Measurements from ENCODE around the gene CREB3L4.
A peak's percentile ranks its signal among the peaks of the same experiment; 100 is the strongest.
"Not testable (repeated sequence)": the region's sequence is repeated elsewhere in the genome, so short reads cannot be mapped to it uniquely, and the experiment has no call there.

CREB3L4 gene

DNA sequence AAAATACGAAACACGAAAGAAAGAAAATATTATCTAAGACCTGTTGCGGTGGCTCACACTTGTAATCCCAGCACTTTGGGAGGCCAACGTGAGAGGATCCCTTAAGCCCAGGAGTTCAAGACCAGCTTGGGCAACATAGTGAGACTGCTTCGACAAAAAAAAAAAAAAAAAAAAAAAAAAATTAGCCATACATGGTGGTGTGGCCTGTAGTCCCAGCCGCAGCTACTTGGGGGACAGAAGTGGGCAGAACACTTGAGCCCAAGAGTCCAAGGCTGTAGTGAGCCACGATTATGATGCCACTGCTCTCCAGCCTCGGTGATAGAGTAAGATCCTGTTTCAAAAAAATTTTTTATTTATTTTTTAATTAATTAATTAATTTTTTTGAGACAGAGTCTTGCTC lies 19.9 kb downstream of the CREB3L4 start:
- no peak overlapping the region for H3K4me3 ChIP-seq (ENCODE audit: low read depth, low read length)
- TF ChIP-seq, protein P1, sequence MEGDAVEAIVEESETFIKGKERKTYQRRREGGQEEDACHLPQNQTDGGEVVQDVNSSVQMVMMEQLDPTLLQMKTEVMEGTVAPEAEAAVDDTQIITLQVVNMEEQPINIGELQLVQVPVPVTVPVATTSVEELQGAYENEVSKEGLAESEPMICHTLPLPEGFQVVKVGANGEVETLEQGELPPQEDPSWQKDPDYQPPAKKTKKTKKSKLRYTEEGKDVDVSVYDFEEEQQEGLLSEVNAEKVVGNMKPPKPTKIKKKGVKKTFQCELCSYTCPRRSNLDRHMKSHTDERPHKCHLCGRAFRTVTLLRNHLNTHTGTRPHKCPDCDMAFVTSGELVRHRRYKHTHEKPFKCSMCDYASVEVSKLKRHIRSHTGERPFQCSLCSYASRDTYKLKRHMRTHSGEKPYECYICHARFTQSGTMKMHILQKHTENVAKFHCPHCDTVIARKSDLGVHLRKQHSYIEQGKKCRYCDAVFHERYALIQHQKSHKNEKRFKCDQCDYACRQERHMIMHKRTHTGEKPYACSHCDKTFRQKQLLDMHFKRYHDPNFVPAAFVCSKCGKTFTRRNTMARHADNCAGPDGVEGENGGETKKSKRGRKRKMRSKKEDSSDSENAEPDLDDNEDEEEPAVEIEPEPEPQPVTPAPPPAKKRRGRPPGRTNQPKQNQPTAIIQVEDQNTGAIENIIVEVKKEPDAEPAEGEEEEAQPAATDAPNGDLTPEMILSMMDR (IDR thresholded peaks at IDR 0.05; ENCODE audit: control insufficient read depth, extremely low read depth, insufficient read depth), result no peak
- DNase-seq (ENCODE audit: low read depth), result no peak

GRCh38 chr1:153990468-153991150 lies 22.9 kb downstream of the CREB3L4 start, which contains the start of gene RPS27:
Gene RPS27, plus strand, starts transcription at chr1:153990762. Its CDS starts 35 bp downstream, at chr1:153990797.
- DNase-seq (ENCODE audit: low read depth), result peak; percentile 98
- H3K4me3 ChIP-seq (ENCODE audit: low read depth, low read length), result peak within 1 kb of the TSS; percentile 83
- TF ChIP-seq, protein P1 (IDR thresholded peaks at IDR 0.05; ENCODE audit: control insufficient read depth, extremely low read depth, insufficient read depth), result no peak

DNA sequence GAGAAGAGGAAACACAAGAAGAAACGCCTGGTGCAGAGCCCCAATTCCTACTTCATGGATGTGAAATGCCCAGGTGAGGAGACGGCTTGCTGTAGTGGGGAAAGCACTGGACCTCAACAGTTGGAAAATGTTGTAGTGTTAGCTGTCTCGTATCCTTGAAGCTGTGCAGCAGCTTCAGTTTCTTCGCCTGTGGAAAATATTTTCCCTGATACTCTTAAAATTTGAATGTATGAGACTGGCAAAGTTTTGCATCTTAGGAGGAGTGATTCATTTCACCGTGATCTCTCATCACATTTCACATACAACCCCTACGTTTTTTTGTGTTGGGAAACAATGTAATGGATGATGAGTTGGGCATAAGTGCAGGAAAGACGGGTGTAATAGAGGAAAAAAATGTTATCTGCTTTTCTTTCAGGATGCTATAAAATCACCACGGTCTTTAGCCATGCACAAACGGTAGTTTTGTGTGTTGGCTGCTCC lies 23.5 kb downstream of the CREB3L4 start:
- DNase-seq (ENCODE audit: low read depth), result no peak
- TF ChIP-seq, protein P1 (IDR thresholded peaks at IDR 0.05; ENCODE audit: control insufficient read depth, extremely low read depth, insufficient read depth), result no peak

DNA sequence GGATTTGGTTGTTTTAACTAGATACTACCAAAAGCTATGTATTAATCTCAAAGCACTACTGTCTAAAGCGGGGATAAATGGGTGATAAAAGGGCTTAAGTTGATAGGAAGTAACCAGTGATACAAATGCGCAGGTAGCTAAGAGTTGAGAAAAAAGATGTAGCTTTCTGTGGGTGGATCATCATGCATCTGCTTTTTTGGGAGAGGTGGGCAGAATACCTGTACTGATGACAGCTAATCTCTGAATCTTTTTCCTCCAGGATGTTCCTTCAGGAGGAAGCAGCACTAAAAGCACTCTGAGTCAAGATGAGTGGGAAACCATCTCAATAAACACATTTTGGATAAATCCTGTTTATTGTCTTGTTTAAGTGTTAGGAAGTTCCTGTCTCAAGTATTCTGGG lies 24.1 kb downstream of the CREB3L4 start:
- DNase-seq (ENCODE audit: low read depth), result no peak
- TF ChIP-seq, protein P1 (IDR thresholded peaks at IDR 0.05; ENCODE audit: control insufficient read depth, extremely low read depth, insufficient read depth), result no peak
- H3K4me3 ChIP-seq (ENCODE audit: low read depth, low read length), result peak overlapping the region; percentile 83

More for the DNA sequence above, 23.5 kb downstream of the CREB3L4 start:
- H3K4me3 ChIP-seq (ENCODE audit: low read depth, low read length), result peak overlapping the region; percentile 83

DNA sequence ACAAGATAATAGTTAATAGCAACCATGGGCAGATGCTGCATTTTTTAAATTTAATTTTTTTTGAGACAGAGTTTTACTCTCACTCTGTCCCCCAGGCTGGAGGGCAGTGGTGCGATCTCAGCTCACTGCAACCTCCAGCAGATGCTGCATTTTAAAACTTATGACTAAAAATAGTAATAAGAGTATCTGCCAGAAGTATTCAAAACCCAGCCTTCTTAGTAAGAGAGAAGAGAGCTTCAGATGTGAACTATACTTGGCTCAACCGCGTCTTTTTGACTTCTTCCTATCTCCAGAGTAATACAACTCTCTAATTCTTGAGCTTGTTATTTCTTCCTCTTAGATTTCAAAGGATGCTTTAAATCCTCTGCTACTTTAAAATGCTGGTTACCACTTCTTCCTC lies 27.5 kb downstream of the CREB3L4 start:
- TF ChIP-seq, protein P1 (IDR thresholded peaks at IDR 0.05; ENCODE audit: control insufficient read depth, extremely low read depth, insufficient read depth), result no peak
- DNase-seq (ENCODE audit: low read depth), result no peak
- H3K4me3 ChIP-seq (ENCODE audit: low read depth, low read length), result no peak overlapping the region

GRCh38 chr1:153995640-153996039 lies 27.9 kb downstream of the CREB3L4 start:
- TF ChIP-seq, protein P1 (IDR thresholded peaks at IDR 0.05; ENCODE audit: control insufficient read depth, extremely low read depth, insufficient read depth), result no peak
- no peak overlapping the region for H3K4me3 ChIP-seq (ENCODE audit: low read depth, low read length)
- DNase-seq (ENCODE audit: low read depth), result no peak

DNA sequence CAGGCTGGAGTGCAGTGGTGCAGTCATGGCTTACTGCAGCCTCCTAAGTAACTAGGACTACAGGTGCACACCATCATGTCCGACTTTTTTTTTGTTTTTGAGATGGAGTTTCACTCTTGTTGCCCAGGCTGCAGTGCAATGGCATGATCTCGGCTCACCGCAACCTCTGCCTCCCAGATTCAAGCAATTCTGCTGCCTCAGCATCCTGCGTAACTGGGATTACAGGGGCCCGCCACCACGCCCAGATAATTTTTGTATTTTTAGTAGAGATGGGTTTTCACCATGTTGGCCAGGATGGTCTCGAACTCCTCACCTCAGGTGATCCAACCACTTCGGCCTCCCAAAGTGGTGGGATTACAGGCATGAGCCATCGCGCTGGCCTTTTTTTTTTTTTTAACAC lies 29.2 kb downstream of the CREB3L4 start:
- H3K4me3 ChIP-seq (ENCODE audit: low read depth, low read length); DNase-seq (ENCODE audit: low read depth): not testable (repeated sequence)

Measured in LNCaP clone FGC (cell line).